HepG2 (cell line): Measurements from ENCODE around the gene PTGIS. TPM values are rescaled to one million over a fixed set of nuclear protein-coding genes. Genes with fewer than 3 reads are reported as not detected.

Experiments
- ARID5B ChIP-seq: IDR thresholded peaks from 2 replicates; pipeline ENCODE4 v1.4.0; 2020; ENCODE audit warnings: mild to moderate bottlenecking, missing genetic modification reagents
- ELF3 ChIP-seq: IDR thresholded peaks from 2 replicates; pipeline ENCODE4 v1.6.1; 2016; ENCODE audit warnings: missing genetic modification reagents, missing compliant biosample characterization
- FLYWCH1 ChIP-seq: sonication (generic); formaldehyde crosslinking; IDR thresholded peaks from 2 replicates; pipeline ENCODE4 v1.8.1; 2023; ENCODE audit warnings: mild to moderate bottlenecking, missing genetic modification reagents
- IRX3 ChIP-seq: sonication (generic); formaldehyde crosslinking; IDR thresholded peaks from 2 replicates; pipeline ENCODE4 v1.8.1; 2023; ENCODE audit warnings: mild to moderate bottlenecking, low read depth, missing genetic modification reagents, borderline replicate concordance
- KAT7 ChIP-seq: IDR thresholded peaks from 2 replicates; pipeline ENCODE4 v1.6.1; 2018; ENCODE audit warnings: borderline replicate concordance, missing compliant biosample characterization
- KLF11 ChIP-seq: IDR thresholded peaks from 2 replicates; pipeline ENCODE4 v1.6.1; 2016; ENCODE audit warnings: missing compliant biosample characterization
- KLF6 ChIP-seq: IDR thresholded peaks from 2 replicates; pipeline ENCODE4 v1.8.0; 2016; ENCODE audit warnings: missing biosample characterization, missing genetic modification reagents
- MAFF ChIP-seq: IDR thresholded peaks from 2 replicates; pipeline ENCODE4 v1.6.1; 2011; ENCODE audit warnings: low read depth, low read length, improper control_type of control experiment
- NCOA5 ChIP-seq: sonication (generic); formaldehyde crosslinking; IDR thresholded peaks from 2 replicates; pipeline ENCODE4 v1.4.0; 2020; ENCODE audit warnings: missing genetic modification reagents
- NPAS2 ChIP-seq: sonication (generic); formaldehyde crosslinking; IDR thresholded peaks from 2 replicates; pipeline ENCODE4 v1.8.0; 2022; ENCODE audit warnings: mild to moderate bottlenecking, missing genetic modification reagents, borderline replicate concordance
- NR2C2 ChIP-seq: sonication (generic); formaldehyde crosslinking; IDR thresholded peaks from 2 replicates; pipeline ENCODE4 v1.4.0; 2020; ENCODE audit warnings: missing genetic modification reagents, mild to moderate bottlenecking, moderate library complexity, borderline replicate concordance
- NR2F2 ChIP-seq: IDR thresholded peaks from 2 replicates; pipeline ENCODE4 v1.6.1; 2012; ENCODE audit warnings: low read depth, inconsistent platforms, borderline replicate concordance
- PBX2 ChIP-seq: IDR thresholded peaks from 2 replicates; pipeline ENCODE4 v1.6.1; 2016; ENCODE audit warnings: control low read depth
- REL ChIP-seq: sonication (generic); formaldehyde crosslinking; conservative IDR thresholded peaks from 2 replicates; pipeline ENCODE4 v1.8.0; 2022; ENCODE audit warnings: mild to moderate bottlenecking, missing genetic modification reagents, moderate library complexity
- RFX5 ChIP-seq: IDR thresholded peaks from 2 replicates; pipeline ENCODE4 v1.6.1; 2011; ENCODE audit warnings: low read depth, low read length, improper control_type of control experiment
- RXRA ChIP-seq: sonication (generic); formaldehyde crosslinking; IDR thresholded peaks from 2 replicates; pipeline ENCODE4 v1.5.1; 2020; ENCODE audit warnings: missing genetic modification reagents
- SMARCE1 ChIP-seq: fragments of 450-650 bp; IDR thresholded peaks from 2 replicates; pipeline ENCODE4 v1.6.1; 2017; ENCODE audit warnings: borderline replicate concordance
- SRSF9 ChIP-seq: fragments of 200-400 bp; formaldehyde crosslinking; IDR thresholded peaks from 2 replicates; pipeline ENCODE4 v1.6.1; 2018; ENCODE audit warnings: borderline replicate concordance, mild to moderate bottlenecking, low read depth, low read length; ENCODE audit not compliant: insufficient read depth, poor library complexity, severe bottlenecking
- TCF7L2 ChIP-seq: IDR thresholded peaks from 2 replicates; pipeline ENCODE4 v1.6.1; 2011; ENCODE audit warnings: mild to moderate bottlenecking, low read depth, low read length, moderate library complexity
- TGIF2 ChIP-seq: IDR thresholded peaks from 2 replicates; pipeline ENCODE4 v1.6.1; 2016; ENCODE audit warnings: control low read depth, missing compliant biosample characterization
- ZBTB38 ChIP-seq: sonication (generic); formaldehyde crosslinking; IDR thresholded peaks from 2 replicates; pipeline ENCODE4 v1.5.1; 2020; ENCODE audit warnings: mild to moderate bottlenecking, missing genetic modification reagents
- ZBTB42 ChIP-seq: sonication (generic); formaldehyde crosslinking; IDR thresholded peaks from 2 replicates; pipeline ENCODE4 v1.5.0; 2020; ENCODE audit warnings: mild to moderate bottlenecking, missing genetic modification reagents
- ZBTB7A ChIP-seq: sonication (generic); formaldehyde crosslinking; IDR thresholded peaks from 2 replicates; pipeline ENCODE4 v1.8.0; 2022; ENCODE audit warnings: mild to moderate bottlenecking, missing genetic modification reagents
- ZFY ChIP-seq: sonication (generic); formaldehyde crosslinking; IDR thresholded peaks from 2 replicates; pipeline ENCODE4 v1.4.0; 2020; ENCODE audit warnings: missing genetic modification reagents
- ZNF556 ChIP-seq: sonication (generic); formaldehyde crosslinking; IDR thresholded peaks from 2 replicates; pipeline ENCODE4 v1.4.0; 2020; ENCODE audit warnings: mild to moderate bottlenecking, missing genetic modification reagents, borderline replicate concordance
- polyA plus RNA-seq, 8 experiments: library from polyadenylated mRNA; depleted of rRNA in 3 of 8; stranded (reverse) in 7 of 8; unstranded in 1 of 8; fragments of >200 nt; fragmentation: Illumina TruSeq in 4 of 8; extraction: Trizol in 4 of 8; gene quantifications; 2 replicates each; pipeline versions ENCODE4 v1.2.1 to v1.2.3, GENCODE V29; 2011 to 2016; ENCODE audit warnings: low read depth in 4 of 8, missing spikeins in 1 of 8, mixed read lengths in 1 of 8; ENCODE audit not compliant: insufficient read depth in 1 of 8
- total RNA-seq, 5 experiments: library from RNA; depleted of rRNA; stranded (reverse); fragments of >200 nt; fragmentation: Illumina TruSeq; extraction: Trizol; gene quantifications; 2 replicates each; pipeline ENCODE4 v1.2.3, GENCODE V29; 2016; ENCODE audit warnings: low read depth in 1 of 5

The PTGIS gene
- total and polyA plus RNA-seq, 2 of the 13 experiments (the other 11 are each of a cell fraction or from before 2014, with no cell fraction given): not detected

- TF ChIP-seq ELF3 (CRISPR knock-in tag) (peak; percentile 72), NPAS2 (no peak), KAT7 (CRISPR knock-in tag) (0 out of 2 replicates have a peak, but pooled peaks have one; percentile 70), PBX2 (CRISPR knock-in tag) (0 out of 2 replicates have a peak, but pooled peaks have one; percentile 34), ZBTB7A (CRISPR knock-in tag) (no peak), KLF11 (CRISPR knock-in tag) (peak; percentile 88; the same call in 1 of the 2 replicates), ARID5B (CRISPR knock-in tag) (peak; percentile 66; the same call in 1 of the 2 replicates), KLF6 (CRISPR knock-in tag) (no peak), SRSF9 (no peak), RFX5 (no peak), IRX3 (CRISPR knock-in tag) (no peak), NR2F2 (no peak), ZBTB38 (CRISPR knock-in tag) (0 out of 2 replicates have a peak, but pooled peaks have one; percentile 32), FLYWCH1 (CRISPR knock-in tag) (no peak), TGIF2 (CRISPR knock-in tag) (no peak; the same call in none of the 2 replicates), REL (CRISPR knock-in tag) (no peak), NR2C2 (no peak), SMARCE1 (no peak), ZFY (CRISPR knock-in tag) (no peak), ZBTB42 (no peak), ZNF556 (CRISPR knock-in tag) (peak; percentile 97), RXRA (CRISPR knock-in tag) (no peak; the same call in 1 of the 2 replicates), MAFF (peak; percentile 18; the same call in 1 of the 2 replicates), TCF7L2 (no peak), NCOA5 (CRISPR knock-in tag) (no peak)
These were observed 41.1 kb upstream of the PTGIS start (continued) for GRCh38 chr20:49608752-49609670.
